Measurements from ENCODE around the gene MPLKIP.
"Not testable (repeated sequence)": the region's sequence is repeated elsewhere in the genome, so short reads cannot be mapped to it uniquely, and the experiment has no call there.

DNA sequence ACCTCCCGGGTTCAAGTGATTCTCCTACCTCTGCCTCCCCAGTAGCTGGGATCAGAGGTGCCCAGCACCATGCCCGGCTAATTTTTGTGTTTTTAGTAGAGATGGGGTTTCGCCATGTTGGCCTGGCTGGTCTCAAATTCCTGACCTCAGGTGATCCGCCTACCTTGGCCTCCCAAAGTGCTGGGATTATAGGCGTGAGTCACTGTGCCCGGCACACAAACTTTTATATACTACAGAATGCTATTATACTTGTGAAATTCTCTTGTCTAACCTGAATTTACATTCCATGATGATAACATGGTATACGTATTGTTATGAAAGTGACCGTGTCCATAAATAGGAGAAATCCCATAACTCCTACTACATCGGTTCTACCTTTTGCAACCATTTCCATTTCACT, 17.2 kb downstream of the MPLKIP start:
- not testable (repeated sequence) for TF ChIP-seq EZH2 (IDR thresholded peaks at IDR 0.05; ENCODE audit: borderline replicate concordance, low read depth, low read length, poor library complexity, severe bottlenecking); CTCF (conservative IDR thresholded peaks at IDR 0.05; ENCODE audit: low read depth, low read length)

Data from A673 (cell line).